ENCODE results near the gene RAB11B.
"Not testable (repeated sequence)": the region's sequence is repeated elsewhere in the genome, so short reads cannot be mapped to it uniquely, and the experiment has no call there.

The RAB11B gene

GRCh38 chr19:8389891-8390616, at the start of gene RAB11B:
RAB11B (plus strand) TSS chr19:8390360; CDS start chr19:8390417, 57 bp downstream.
- DNase-seq: peak; percentile 86

GRCh38 chr19:8341504-8341903, 48.7 kb upstream of the RAB11B start:
- DNase-seq: not testable (repeated sequence)

DNA sequence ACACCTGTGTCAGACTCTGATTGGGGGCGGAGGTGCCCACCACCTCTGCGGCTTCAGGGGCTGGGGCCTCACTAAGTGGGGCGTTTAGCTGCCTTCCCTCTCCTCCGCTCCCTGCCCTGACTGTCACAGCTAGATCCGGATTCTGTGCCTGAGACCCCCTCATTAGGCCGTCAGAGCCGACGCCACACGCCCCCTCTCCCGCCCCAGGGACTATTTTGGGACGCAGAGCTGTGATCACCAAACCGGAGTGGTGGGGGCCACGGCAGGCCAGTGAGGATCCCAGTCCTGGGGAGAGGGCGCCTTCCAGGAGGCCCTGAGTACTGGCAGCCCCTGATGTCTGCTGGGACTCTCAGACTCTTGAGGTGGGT, 47.9 kb upstream of the RAB11B start:
- DNase-seq: no peak

- peak; percentile 93 for DNase-seq
Observed at GRCh38 chr19:8342684-8343482, 47.3 kb upstream of the RAB11B start, which contains the start of gene KANK3. KANK3 (minus strand) TSS chr19:8343262; CDS start chr19:8337828, 5,434 bp downstream.

GRCh38 chr19:8343483-8343844, 46.7 kb upstream of the RAB11B start:
- DNase-seq: no peak

GRCh38 chr19:8349629-8350372, 40.4 kb upstream of the RAB11B start:
- DNase-seq: not testable (repeated sequence)

GRCh38 chr19:8352134-8352827, 37.9 kb upstream of the RAB11B start:
- no peak for DNase-seq

DNA sequence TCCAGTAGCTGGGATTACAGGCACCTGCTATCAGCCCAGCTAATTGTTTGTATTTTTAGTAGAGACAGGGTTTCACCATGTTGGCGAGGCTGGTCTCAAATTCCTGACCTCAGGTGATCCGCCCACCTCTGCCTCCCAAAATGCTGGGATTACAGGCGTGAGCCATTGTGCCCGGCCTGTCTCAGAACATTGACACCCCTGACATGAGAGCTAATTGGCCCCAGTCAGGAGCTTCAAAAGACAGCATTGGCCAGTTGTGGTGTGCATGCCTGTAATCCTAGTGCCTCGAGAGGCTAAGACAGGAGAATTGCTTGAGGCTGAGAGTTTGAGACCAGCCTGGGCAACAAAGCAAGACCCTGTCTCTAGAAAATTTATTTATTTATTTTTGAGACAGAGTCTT, 37.3 kb upstream of the RAB11B start:
- not testable (repeated sequence) for DNase-seq

GRCh38 chr19:8355631-8356402, 34.3 kb upstream of the RAB11B start:
- no peak for DNase-seq

DNA sequence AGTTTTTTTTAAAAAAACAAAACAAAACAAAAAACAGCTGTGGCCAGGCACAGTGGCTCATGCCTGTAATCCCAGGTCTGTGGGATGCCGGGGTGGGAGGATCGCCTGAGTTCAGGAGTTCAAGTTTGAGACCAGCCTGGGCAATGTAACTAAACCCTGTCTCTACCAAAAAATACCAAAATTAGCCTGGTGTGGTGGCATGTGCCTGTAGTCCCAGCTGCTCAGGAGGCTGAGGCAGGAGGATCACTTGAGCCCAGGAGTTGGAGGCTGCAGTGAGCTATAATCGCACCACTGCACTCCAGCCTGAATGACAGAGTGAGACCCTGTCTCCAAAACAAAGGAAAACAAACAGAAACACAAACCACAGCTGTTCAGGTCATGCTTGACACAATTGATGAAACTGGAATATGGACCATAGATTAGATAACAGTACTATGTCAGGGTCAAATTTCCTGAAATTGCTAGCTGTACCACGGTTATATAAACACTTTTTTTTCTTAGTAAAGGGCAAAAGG, 33.1 kb upstream of the RAB11B start:
- DNase-seq: no peak

GRCh38 chr19:8358948-8359347, 31.2 kb upstream of the RAB11B start:
- no peak for DNase-seq

DNA sequence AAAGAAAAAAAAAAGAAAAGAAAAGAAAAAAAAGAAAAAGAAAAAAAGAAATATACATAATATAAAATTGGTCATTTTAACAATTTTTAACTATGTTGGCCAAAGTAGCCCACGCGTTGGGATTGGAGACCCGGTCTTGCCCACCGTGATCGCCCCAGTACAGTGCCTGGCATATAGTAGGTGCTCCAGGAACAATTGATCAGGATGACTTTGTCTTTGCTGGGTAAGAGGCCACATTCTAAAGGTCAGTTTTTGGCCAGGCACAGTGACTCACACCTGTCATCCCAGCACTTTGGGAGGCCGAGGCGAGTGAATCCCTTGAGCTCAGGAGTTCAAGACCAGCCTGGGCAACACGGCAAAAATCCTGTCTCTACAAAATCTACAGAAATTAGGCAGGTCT, 30.0 kb upstream of the RAB11B start:
- DNase-seq: no peak

DNA sequence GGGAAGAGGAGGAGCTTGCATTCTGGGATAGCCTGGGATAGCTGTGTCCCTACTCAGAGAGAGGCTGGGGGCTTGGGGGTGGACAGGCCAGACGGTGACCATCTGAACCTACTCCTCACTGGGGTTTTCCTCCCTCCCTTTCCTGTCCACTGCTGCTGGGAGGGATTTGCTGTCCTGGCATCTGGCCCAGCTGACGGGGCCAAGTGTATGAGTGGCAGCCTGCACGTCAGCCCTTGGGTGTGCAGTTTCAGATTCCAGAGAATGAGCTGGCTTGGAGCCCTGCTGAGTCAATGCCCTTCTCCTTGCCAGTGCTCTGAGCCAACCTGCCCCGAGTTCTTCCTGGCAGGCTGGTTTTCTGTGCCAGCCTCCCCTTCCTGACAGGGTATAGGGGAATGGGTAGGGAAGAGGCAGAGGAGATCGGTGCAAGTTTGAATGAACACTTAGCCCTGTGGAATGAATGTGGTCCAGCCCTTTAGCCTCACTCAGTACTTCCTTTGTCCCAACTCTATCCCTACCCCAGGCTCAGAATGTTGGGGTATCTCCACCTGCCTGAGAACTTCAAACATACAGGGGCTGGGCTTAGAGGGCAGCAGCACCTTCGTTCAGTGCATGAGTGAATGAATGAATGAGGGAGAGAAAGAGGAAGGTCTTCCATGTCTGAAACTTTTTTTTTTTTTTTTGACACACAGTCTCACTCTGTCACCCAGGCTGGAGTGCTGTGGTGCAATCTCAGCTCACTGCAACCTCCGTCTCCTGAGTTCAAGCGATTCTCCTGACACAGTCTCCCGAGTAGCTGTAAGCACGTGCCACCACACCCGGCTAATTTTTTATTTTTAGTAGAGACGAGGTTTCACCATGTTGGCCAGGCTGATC, 28.0 kb upstream of the RAB11B start:
- peak; percentile 83 for DNase-seq

DNA sequence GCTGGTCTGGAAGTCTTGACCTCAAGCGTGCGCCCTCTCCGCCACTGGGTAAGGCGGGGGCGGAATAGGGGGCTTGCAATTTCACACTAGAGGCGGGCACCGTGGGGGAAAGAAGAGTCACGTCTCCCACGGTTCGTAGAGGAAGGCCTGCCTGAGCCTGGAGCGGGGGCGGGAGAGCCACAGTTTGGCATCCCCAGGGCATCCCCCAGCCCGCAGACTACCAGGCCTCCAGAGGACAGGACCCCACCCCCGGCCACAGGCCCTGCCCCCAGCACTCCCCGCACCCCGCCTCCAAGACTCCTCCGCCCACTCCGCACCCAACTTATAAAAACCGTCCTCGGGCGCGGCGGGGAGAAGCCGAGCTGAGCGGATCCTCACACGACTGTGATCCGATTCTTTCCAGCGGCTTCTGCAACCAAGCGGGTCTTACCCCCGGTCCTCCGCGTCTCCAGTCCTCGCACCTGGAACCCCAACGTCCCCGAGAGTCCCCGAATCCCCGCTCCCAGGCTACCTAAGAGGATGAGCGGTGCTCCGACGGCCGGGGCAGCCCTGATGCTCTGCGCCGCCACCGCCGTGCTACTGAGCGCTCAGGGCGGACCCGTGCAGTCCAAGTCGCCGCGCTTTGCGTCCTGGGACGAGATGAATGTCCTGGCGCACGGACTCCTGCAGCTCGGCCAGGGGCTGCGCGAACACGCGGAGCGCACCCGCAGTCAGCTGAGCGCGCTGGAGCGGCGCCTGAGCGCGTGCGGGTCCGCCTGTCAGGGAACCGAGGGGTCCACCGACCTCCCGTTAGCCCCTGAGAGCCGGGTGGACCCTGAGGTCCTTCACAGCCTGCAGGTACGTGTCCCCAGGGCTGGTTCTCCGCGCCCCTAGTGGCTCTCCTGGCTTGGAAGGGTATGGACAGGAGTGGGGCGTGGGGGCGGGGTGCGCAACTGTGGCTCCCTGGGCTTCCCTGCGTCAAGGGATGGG, 26.1 kb upstream of the RAB11B start, which contains the start of gene ANGPTL4:
ANGPTL4 (plus strand) TSS at position 353 of the 969 bp plus-strand sequence; CDS start at position 520, 167 bp downstream.
- peak; percentile 11 for DNase-seq

DNA sequence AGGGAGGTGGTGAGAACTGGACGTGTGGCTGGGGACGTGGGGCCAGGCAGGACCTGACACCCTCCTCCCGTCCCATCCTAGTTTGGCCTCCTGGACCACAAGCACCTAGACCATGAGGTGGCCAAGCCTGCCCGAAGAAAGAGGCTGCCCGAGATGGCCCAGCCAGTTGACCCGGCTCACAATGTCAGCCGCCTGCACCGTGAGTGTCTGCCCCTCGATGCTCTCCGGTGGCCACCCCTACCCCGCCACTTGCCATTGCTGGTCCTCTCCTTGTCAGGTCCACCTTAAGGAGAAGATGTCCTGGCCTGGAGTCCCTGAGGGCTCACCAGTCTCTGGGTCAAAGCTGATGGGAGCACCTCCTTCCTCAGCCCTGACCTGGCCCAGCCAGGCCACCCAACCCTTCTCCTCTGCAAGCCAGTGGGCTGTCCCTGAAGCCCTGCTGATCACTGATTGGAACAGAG, 24.0 kb upstream of the RAB11B start:
- no peak for DNase-seq

- DNase-seq: no peak
Observed at GRCh38 chr19:8366961-8367326, 23.2 kb upstream of the RAB11B start.

DNA sequence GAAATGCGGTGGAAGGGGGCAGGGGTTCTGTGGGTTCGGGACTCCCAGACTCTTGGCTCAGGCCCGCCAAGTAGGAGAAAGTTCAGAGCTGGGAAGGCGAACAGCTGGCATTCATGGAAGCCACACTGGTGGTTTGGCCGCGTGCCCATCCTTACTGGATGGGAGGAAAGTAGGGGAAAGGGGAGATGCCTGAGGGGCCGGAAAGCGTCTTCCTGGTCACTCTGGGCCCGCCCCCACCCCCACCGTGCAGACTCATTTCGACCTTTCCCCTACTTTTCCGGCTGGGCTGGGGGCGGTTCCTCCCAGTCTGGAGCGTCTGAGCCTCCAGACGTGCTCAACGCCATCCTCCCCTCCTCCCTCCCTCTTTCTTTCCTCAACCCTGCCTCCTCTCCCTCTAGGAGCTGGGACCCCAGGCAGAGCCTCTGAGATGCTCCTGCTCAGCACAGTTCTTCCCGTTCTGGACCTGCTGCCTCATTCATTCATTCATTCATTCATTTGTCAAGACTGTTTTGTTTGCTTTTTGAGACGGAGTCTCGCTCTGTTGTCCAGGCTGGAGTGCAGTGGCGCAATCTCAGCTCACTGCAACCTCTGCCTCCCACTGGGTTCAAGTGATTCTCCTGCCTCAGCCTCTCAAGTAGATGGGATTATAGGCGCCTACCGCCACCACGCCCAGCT, 22.7 kb upstream of the RAB11B start:
- DNase-seq: peak; percentile 74

DNA sequence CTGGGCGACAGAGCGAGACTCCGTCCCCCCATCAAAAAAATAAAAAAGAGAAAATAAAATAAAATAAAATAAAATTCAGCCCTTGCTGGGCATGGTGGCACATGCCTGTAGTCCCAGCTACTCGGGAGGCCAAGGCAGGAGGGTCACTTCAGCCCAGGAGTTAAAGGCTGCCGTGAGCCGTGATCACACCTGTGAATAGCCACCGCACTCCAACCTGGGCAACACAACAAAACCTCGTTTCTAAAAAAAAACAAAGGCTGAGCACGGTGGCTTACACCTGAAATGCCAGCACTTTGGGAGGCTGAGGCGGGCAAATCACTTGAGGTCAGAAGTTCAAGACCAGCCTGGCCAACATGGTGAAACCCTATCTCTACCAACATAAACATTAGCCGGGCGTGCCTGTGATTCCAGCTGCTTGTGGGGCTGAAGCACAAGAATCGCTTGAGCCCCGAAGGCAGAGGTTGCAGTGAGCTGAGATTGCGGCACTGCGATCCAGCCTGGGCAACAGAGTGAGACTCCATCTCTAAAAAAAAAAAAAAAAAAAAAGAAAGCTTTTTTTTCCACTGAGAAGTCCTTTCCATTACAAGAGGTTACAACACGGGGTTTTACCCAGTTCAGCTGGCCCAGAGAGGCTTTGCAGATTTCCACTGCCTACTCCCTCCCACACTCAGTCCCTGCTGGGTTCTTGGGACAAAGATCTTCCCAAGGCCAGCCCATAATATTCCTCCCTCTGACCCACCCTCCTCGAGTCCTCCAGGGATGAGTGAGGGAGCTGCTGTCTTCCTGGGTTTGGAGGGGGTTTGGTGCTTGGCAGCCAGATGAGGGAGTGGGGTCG, 19.8 kb upstream of the RAB11B start:
- DNase-seq: no peak

Measured in 8988T (cell line).